HEK293 (cell line): ENCODE data around the gene ADGRF1.

ENCODE experiments used
- CTCF ChIP-seq: fragments of 450-650 bp; formaldehyde crosslinking; IDR thresholded peaks from 2 replicates; pipeline ENCODE4 v1.5.1; 2016; ENCODE audit warnings: missing biosample characterization, missing genetic modification characterization
- HOXA7 ChIP-seq: sonication (generic); formaldehyde crosslinking; IDR thresholded peaks from 2 replicates; pipeline ENCODE4 v1.8.1; 2022; ENCODE audit warnings: missing genetic modification reagents, borderline replicate concordance
- KLF10 ChIP-seq: fragments of 450-650 bp; IDR thresholded peaks from 2 replicates; pipeline ENCODE4 v1.5.1; 2018; ENCODE audit warnings: missing biosample characterization, mild to moderate bottlenecking, missing genetic modification characterization
- PBX3 ChIP-seq: sonication (generic); formaldehyde crosslinking; IDR thresholded peaks from 2 replicates; pipeline ENCODE4 v1.8.1; 2022; ENCODE audit warnings: mild to moderate bottlenecking, moderate library complexity, missing genetic modification reagents
- SALL2 ChIP-seq: fragments of 450-650 bp; formaldehyde crosslinking; IDR thresholded peaks from 2 replicates; pipeline ENCODE4 v1.5.0; 2017; ENCODE audit warnings: missing biosample characterization, mild to moderate bottlenecking, missing genetic modification characterization, borderline replicate concordance
- ZBTB20 ChIP-seq: fragments of 450-650 bp; formaldehyde crosslinking; IDR thresholded peaks from 2 replicates; pipeline ENCODE4 v1.5.1; 2016; ENCODE audit warnings: missing biosample characterization, missing genetic modification characterization
- ZBTB21 ChIP-seq: fragments of 450-650 bp; formaldehyde crosslinking; IDR thresholded peaks from 2 replicates; pipeline ENCODE4 v1.5.1; 2017; ENCODE audit warnings: missing biosample characterization, missing genetic modification characterization
- ZBTB49 ChIP-seq: fragments of 450-650 bp; formaldehyde crosslinking; IDR thresholded peaks from 2 replicates; pipeline ENCODE4 v1.5.1; 2016; ENCODE audit warnings: missing biosample characterization, missing genetic modification characterization, low read depth
- ZNF292 ChIP-seq: fragments of 450-650 bp; formaldehyde crosslinking; IDR thresholded peaks from 2 replicates; pipeline ENCODE4 v1.5.1; 2016; ENCODE audit warnings: low read depth, missing biosample characterization, missing genetic modification characterization, borderline replicate concordance
- ZNF350 ChIP-seq: fragments of 450-650 bp; formaldehyde crosslinking; IDR thresholded peaks from 2 replicates; pipeline ENCODE4 v1.5.0; 2017; ENCODE audit warnings: missing biosample characterization, mild to moderate bottlenecking, missing genetic modification characterization
- ZNF639 ChIP-seq: fragments of 450-650 bp; formaldehyde crosslinking; IDR thresholded peaks from 2 replicates; pipeline ENCODE4 v1.5.1; 2016; ENCODE audit warnings: missing biosample characterization, missing genetic modification characterization
- ZNF660 ChIP-seq: fragments of 450-650 bp; IDR thresholded peaks from 2 replicates; pipeline ENCODE4 v1.5.1; 2018; ENCODE audit warnings: missing biosample characterization, mild to moderate bottlenecking, missing genetic modification characterization

GRCh38 chr6:47029865-47030561 is 12.1 kb downstream of the ADGRF1 start:
- TF ChIP-seq KLF10 (tag by site-specific recombination) (no peak), HOXA7 (CRISPR knock-in tag) (no peak), SALL2 (tag by site-specific recombination) (no peak), CTCF (tag by site-specific recombination) (no peak), PBX3 (CRISPR knock-in tag) (no peak), ZNF350 (tag by site-specific recombination) (no peak), ZNF660 (tag by site-specific recombination) (no peak), ZBTB20 (no peak), ZBTB21 (tag by site-specific recombination) (no peak), ZNF292 (no peak), ZBTB49 (tag by site-specific recombination) (no peak), ZNF639 (no peak)
